Glutamatergic neuron (in vitro differentiated cells): ENCODE results near the gene SLX1B. TPM values are rescaled to one million over a fixed set of nuclear protein-coding genes. Genes with fewer than 3 reads are reported as not detected.
"Not testable (repeated sequence)": the region's sequence is repeated elsewhere in the genome, so short reads cannot be mapped to it uniquely, and the experiment has no call there.

Source experiments
- DNase-seq: peaks from one replicate; pipeline ENCODE4 v3.0.0; 2022
- H3K27ac Mint-ChIP-seq: one replicate; pipeline ENCODE4 v1.8.0; 2020; ENCODE audit warnings: mild to moderate bottlenecking, mixed read lengths, inconsistent platforms; ENCODE audit not compliant: unreplicated experiment
- H3K27me3 Mint-ChIP-seq: one replicate; pipeline ENCODE4 v1.8.0; 2020; ENCODE audit warnings: mild to moderate bottlenecking, moderate library complexity, mixed read lengths, inconsistent platforms; ENCODE audit not compliant: unreplicated experiment
- H3K36me3 Mint-ChIP-seq: one replicate; pipeline ENCODE4 v1.8.0; 2020; ENCODE audit warnings: mild to moderate bottlenecking, mixed read lengths, inconsistent platforms; ENCODE audit not compliant: unreplicated experiment
- H3K4me1 Mint-ChIP-seq: one replicate; pipeline ENCODE4 v1.8.0; 2020; ENCODE audit warnings: mild to moderate bottlenecking, low read depth, mixed read lengths, inconsistent platforms; ENCODE audit not compliant: unreplicated experiment
- H3K4me3 Mint-ChIP-seq: one replicate; pipeline ENCODE4 v1.8.0; 2020; ENCODE audit warnings: mild to moderate bottlenecking, mixed read lengths, inconsistent platforms; ENCODE audit not compliant: unreplicated experiment
- H3K9me3 Mint-ChIP-seq: one replicate; pipeline ENCODE4 v1.8.0; 2020; ENCODE audit warnings: mild to moderate bottlenecking, moderate library complexity, mixed read lengths, inconsistent platforms; ENCODE audit not compliant: unreplicated experiment
- long read RNA-seq: library from polyadenylated mRNA; unstranded; transcript quantifications from one replicate; pipeline ENCODE4 v2.0.0, GENCODE V29; 2020; ENCODE audit not compliant: unreplicated experiment
- total RNA-seq: library from RNA; stranded (reverse); fragmentation: NEBNext Ultra II Directional; extraction: Animal tissue kit (Norgen Biotek cat#: 25700); gene quantifications from one replicate; pipeline ENCODE4 v1.2.1, GENCODE V29; 2021; ENCODE audit not compliant: unreplicated experiment

SLX1B gene
- 33.6 TPM for total RNA-seq
- long read RNA-seq, transcript SLX1B-201 (6 exons, 1,165 nt) = major isoform, 23 of 24 reads
- long read RNA-seq, partial matches to known transcripts = 1 of 24 reads
- long read RNA-seq, other reads (novel, unspliced or antisense) = 0 of 24 reads

- not testable (repeated sequence) for H3K4me3 Mint-ChIP-seq, H3K9me3 Mint-ChIP-seq, H3K4me1 Mint-ChIP-seq, DNase-seq, H3K36me3 Mint-ChIP-seq, H3K27ac Mint-ChIP-seq, H3K27me3 Mint-ChIP-seq
These were observed at the start of gene SLX1B, which contains the start of gene BOLA2 for GRCh38 chr16:29454269-29454668. Gene SLX1B (plus strand): TSS chr16:29454533. Gene BOLA2 (minus strand): TSS chr16:29454351. CDS start chr16:29454253, 98 bp downstream.

- DNase-seq, H3K27me3 Mint-ChIP-seq, H3K9me3 Mint-ChIP-seq, H3K4me3 Mint-ChIP-seq, H3K4me1 Mint-ChIP-seq, H3K27ac Mint-ChIP-seq, H3K36me3 Mint-ChIP-seq: not testable (repeated sequence)
These were observed 49.1 kb upstream of the SLX1B start for GRCh38 chr16:29405249-29405648.

GRCh38 chr16:29423587-29423986 lies 30.7 kb upstream of the SLX1B start:
- H3K4me3 Mint-ChIP-seq, DNase-seq, H3K9me3 Mint-ChIP-seq, H3K27me3 Mint-ChIP-seq, H3K27ac Mint-ChIP-seq, H3K4me1 Mint-ChIP-seq, H3K36me3 Mint-ChIP-seq: not testable (repeated sequence)

GRCh38 chr16:29425390-29425789 lies 28.9 kb upstream of the SLX1B start:
- H3K4me1 Mint-ChIP-seq, H3K27me3 Mint-ChIP-seq, H3K27ac Mint-ChIP-seq, H3K4me3 Mint-ChIP-seq, H3K36me3 Mint-ChIP-seq, DNase-seq, H3K9me3 Mint-ChIP-seq: not testable (repeated sequence)

- H3K27me3 Mint-ChIP-seq, H3K4me3 Mint-ChIP-seq, H3K36me3 Mint-ChIP-seq, DNase-seq, H3K27ac Mint-ChIP-seq, H3K4me1 Mint-ChIP-seq, H3K9me3 Mint-ChIP-seq: not testable (repeated sequence)
These were observed 579 bp upstream of the SLX1B start for GRCh38 chr16:29453754-29454153.

- H3K27me3 Mint-ChIP-seq = not testable (repeated sequence)
These were observed 495 bp downstream of the SLX1B start for GRCh38 chr16:29454828-29455227.

GRCh38 chr16:29457660-29458059 lies 3.3 kb downstream of the SLX1B start:
- not testable (repeated sequence) for DNase-seq, H3K4me3 Mint-ChIP-seq, H3K9me3 Mint-ChIP-seq, H3K36me3 Mint-ChIP-seq, H3K27ac Mint-ChIP-seq, H3K4me1 Mint-ChIP-seq, H3K27me3 Mint-ChIP-seq

More at GRCh38 chr16:29454828-29455227, 495 bp downstream of the SLX1B start:
- H3K27ac Mint-ChIP-seq, H3K36me3 Mint-ChIP-seq, DNase-seq, H3K9me3 Mint-ChIP-seq, H3K4me3 Mint-ChIP-seq, H3K4me1 Mint-ChIP-seq: not testable (repeated sequence)

GRCh38 chr16:29459706-29460646 lies 5.6 kb downstream of the SLX1B start, which contains the start of gene SULT1A4:
Gene SULT1A4 (plus strand): TSS chr16:29459913. CDS start chr16:29461386, 1,473 bp downstream.
- not testable (repeated sequence) for H3K27ac Mint-ChIP-seq, H3K36me3 Mint-ChIP-seq, H3K27me3 Mint-ChIP-seq

GRCh38 chr16:29460647-29461030 lies 6.3 kb downstream of the SLX1B start:
- H3K4me3 Mint-ChIP-seq, H3K27ac Mint-ChIP-seq, DNase-seq, H3K36me3 Mint-ChIP-seq, H3K4me1 Mint-ChIP-seq, H3K9me3 Mint-ChIP-seq, H3K27me3 Mint-ChIP-seq: not testable (repeated sequence)

More at GRCh38 chr16:29459706-29460646, 5.6 kb downstream of the SLX1B start, which contains the start of gene SULT1A4:
- not testable (repeated sequence) for H3K9me3 Mint-ChIP-seq, DNase-seq, H3K4me3 Mint-ChIP-seq, H3K4me1 Mint-ChIP-seq

- H3K4me1 Mint-ChIP-seq, H3K9me3 Mint-ChIP-seq, H3K4me3 Mint-ChIP-seq, H3K36me3 Mint-ChIP-seq, H3K27ac Mint-ChIP-seq, H3K27me3 Mint-ChIP-seq, DNase-seq: not testable (repeated sequence)
These were observed 11.9 kb downstream of the SLX1B start for GRCh38 chr16:29465985-29466824.

- H3K4me1 Mint-ChIP-seq, H3K9me3 Mint-ChIP-seq: not testable (repeated sequence)
These were observed 12.6 kb downstream of the SLX1B start for GRCh38 chr16:29466904-29467303.

More at GRCh38 chr16:29466904-29467303, 12.6 kb downstream of the SLX1B start:
- not testable (repeated sequence) for H3K27me3 Mint-ChIP-seq, H3K36me3 Mint-ChIP-seq, H3K4me3 Mint-ChIP-seq, H3K27ac Mint-ChIP-seq, DNase-seq
